GM18870 (cell line): ENCODE results near the gene MTMR11.
"Not testable (repeated sequence)": the region's sequence is repeated elsewhere in the genome, so short reads cannot be mapped to it uniquely, and the experiment has no call there.

ENCODE experiments used
- ATAC-seq: cut with Tn5 transposase; IDR thresholded peaks from one replicate; pipeline ENCODE4 v1.9.1; 2021; ENCODE audit warnings: moderate library complexity; ENCODE audit not compliant: unreplicated experiment

The MTMR11 gene

GRCh38 chr1:149903836-149904491 lies 32.7 kb downstream of the MTMR11 start:
- ATAC-seq, result no peak

GRCh38 chr1:149899460-149900284 lies 37.0 kb downstream of the MTMR11 start, which contains the start of gene BOLA1:
BOLA1 (plus strand) TSS chr1:149899568; CDS start chr1:149900060, 492 bp downstream.
- peak; percentile 68 for ATAC-seq

DNA sequence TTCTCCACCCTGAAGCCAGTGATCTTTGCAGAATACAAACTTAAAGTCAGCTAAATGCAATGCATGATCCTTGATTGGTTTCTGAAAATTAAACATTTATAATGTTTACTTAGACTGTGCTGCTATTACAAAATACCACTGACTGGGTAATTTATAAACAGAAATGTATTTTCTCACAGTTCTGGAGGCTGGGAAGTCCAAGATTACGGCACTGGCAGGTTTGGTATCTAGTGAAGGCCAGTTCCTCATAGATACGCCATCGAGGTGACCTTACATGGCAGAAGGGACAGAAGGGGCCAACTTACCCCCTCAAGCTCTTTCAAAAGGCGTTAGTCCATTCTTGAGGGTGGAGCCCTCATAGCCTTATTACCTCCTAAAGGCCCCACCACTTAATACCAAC lies 40.1 kb downstream of the MTMR11 start:
- no peak for ATAC-seq

GRCh38 chr1:149888999-149889289 lies 47.7 kb downstream of the MTMR11 start:
- no peak for ATAC-seq

GRCh38 chr1:149888247-149888998 lies 48.3 kb downstream of the MTMR11 start:
- ATAC-seq, result no peak

DNA sequence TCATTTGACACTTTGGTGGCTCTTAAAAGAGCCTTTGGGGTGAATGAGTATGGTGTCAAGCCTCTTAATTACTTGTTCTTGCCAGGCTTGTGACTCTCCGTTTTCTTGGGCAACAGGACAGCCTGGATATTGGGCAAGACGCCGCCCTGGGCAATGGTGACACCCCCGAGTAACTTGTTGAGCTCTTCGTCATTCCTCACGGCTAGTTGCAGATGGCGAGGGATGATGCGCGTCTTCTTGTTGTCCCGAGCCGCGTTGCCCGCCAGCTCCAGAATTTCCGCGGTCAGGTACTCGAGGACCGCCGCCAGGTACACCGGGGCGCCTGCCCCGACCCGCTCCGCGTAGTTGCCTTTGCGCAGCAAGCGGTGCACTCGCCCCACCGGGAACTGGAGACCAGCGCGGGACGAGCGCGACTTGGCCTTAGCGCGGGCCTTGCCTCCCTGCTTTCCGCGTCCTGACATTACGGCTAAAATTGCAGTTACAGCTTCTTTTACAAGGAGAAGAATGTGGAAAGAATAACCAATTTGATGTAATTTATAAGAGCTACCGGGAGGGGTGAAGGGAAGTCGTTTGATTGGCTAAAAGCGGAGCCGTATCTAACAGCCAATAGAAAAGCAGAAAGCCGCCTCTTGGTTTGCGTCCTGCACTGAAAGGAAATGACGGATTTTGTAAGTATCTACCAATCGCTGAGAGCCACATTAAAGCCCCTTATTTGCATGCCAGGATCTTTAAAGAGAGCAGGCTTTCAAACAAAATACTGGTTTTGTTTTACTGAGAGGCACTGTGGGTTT lies 49.0 kb downstream of the MTMR11 start:
- peak; percentile 46 for ATAC-seq

- ATAC-seq, result not testable (repeated sequence)
Observed at GRCh38 chr1:149887196-149887455, 49.6 kb downstream of the MTMR11 start.

DNA sequence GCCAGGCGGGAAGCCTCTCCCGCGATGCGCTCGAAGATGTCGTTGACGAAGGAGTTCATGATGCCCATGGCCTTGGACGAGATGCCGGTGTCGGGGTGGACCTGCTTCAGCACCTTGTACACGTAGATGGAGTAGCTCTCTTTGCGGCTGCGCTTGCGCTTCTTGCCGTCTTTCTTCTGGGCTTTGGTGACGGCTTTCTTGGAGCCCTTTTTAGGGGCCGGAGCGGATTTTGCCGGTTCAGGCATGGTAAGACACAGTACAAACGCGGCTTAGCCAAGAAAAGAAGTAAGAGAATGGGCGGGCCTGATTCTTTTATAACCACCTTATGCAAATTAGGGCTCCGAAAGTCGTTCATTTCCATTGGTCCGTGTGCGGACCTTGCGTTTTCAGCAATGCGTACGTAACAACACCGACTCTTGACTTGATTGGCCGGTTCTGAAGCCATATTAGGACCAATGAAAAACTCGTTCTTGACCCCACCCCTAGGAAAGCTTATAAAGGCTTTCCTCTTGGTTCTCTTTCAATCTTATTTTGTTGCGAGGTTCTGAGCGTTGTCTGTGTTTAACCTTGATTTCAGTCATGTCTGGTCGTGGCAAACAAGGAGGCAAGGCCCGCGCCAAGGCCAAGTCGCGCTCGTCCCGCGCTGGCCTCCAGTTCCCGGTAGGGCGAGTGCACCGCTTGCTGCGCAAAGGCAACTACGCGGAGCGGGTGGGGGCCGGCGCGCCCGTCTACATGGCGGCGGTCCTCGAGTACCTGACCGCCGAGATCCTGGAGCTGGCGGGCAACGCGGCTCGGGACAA lies 50.1 kb downstream of the MTMR11 start:
- ATAC-seq, result peak; percentile 69

DNA sequence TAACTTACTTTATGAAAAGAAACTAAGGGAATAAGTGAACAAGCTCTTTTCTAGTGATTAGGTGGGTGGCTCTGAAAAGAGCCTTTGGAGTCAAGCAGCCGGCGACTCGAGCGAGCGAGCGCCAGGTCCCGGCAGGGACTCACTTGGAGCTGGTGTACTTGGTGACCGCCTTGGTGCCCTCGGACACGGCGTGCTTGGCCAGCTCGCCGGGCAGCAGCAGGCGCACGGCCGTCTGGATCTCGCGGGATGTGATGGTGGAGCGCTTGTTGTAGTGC lies 50.6 kb downstream of the MTMR11 start:
- not testable (repeated sequence) for ATAC-seq

- no peak for ATAC-seq
Observed at GRCh38 chr1:149885339-149886120, 51.1 kb downstream of the MTMR11 start.

- ATAC-seq, result no peak
Observed at GRCh38 chr1:149884433-149885338, 52.0 kb downstream of the MTMR11 start.

DNA sequence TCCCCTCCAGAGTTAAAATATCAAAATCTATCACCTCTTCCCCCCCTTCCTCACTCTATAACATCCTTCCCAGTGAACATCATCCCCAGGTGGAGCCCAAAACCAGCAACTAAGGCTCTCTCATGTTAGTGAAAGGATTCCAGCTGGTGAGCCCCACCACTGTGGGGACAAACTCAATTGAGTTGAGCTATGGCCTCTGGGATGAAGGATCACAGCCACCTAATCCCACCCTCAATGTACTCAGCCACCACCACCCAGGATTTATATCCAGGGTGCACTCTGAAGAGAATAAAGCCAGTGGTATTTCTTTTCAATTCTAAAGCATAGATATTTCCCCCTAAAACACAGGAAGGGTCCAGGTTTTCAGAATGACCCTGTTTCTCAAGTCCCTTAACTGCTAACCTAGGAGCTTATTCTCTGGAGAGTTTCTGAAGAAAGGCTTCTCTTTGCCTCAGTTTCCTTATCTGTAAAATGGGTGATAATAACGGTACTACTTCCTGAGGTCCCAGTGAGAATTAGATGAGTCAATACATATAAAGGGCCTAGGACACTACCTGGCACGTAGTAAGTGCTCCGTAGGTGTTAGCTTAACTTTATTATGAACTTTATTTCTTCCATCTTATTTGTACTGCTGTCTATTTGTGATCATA lies 53.0 kb downstream of the MTMR11 start:
- ATAC-seq, result no peak

DNA sequence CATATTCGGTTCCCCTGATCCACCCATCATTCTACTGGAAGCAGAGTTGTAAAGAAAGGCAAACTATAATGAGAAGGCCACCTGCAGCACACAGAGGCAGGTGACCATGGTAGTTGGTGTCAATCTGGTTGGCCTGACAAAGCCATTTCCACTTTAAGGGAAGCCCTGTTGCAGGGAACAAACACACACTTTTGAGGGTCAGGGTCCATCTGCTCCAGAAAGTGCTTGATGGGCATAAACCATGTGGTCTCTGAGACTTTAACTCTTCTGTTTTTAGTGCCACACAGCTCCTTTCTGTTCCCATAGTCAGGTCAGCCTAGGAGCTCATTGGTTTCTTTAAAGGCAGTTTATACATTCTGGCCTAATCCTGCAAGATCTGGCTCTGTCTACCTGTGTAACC lies 54.8 kb downstream of the MTMR11 start:
- no peak for ATAC-seq

DNA sequence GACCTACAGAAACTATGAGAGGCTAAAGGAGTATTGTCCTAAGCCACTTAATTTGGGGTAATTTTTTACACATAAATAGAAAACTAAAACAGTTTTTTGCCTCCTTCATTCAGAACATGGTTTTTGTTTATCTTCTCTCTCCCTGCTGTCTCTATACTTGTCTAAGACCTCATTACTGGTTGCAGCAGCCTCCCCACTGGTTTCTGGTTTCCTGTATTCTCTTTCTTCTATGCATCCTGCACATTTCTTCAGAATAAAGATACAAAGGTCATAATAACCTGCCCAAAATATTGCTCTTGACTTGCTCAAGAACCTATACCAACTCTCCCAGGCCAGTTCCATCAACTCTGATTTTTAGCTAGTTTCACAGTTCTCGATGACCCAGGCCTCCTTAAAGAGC lies 57.1 kb downstream of the MTMR11 start:
- ATAC-seq, result no peak
